NCI-H2029 (cell line): ENCODE measurements around the gene METTL16.

Source experiments
- DNase-seq: peaks from one replicate; lab custom pipeline; 2025; lab: John Stamatoyannopoulos, UW

METTL16 gene

GRCh38 chr17:2380950-2381649 is 130.6 kb downstream of the METTL16 start:
- no peak for DNase-seq

GRCh38 chr17:2380226-2380922 is 131.3 kb downstream of the METTL16 start:
- DNase-seq, result no peak

- no peak for DNase-seq
Observed at GRCh38 chr17:2379489-2380225, 132.0 kb downstream of the METTL16 start.

GRCh38 chr17:2378905-2379304 is 132.8 kb downstream of the METTL16 start:
- DNase-seq, result no peak

- no peak for DNase-seq
Observed at GRCh38 chr17:2377659-2378058, 134.0 kb downstream of the METTL16 start.

GRCh38 chr17:2376107-2376506 is 135.6 kb downstream of the METTL16 start:
- no peak for DNase-seq

GRCh38 chr17:2375406-2375805 is 136.3 kb downstream of the METTL16 start:
- DNase-seq, result no peak

GRCh38 chr17:2374549-2375285 is 137.0 kb downstream of the METTL16 start:
- no peak for DNase-seq

- no peak for DNase-seq
Observed at GRCh38 chr17:2373179-2373578, 138.5 kb downstream of the METTL16 start.

GRCh38 chr17:2372681-2373080 is 139.0 kb downstream of the METTL16 start:
- DNase-seq, result no peak

- DNase-seq, result no peak
Observed at GRCh38 chr17:2372180-2372579, 139.5 kb downstream of the METTL16 start.

- DNase-seq, result no peak
Observed at GRCh38 chr17:2371183-2372130, 140.2 kb downstream of the METTL16 start.

GRCh38 chr17:2370211-2370589 is 141.5 kb downstream of the METTL16 start:
- no peak for DNase-seq

- no peak for DNase-seq
Observed at GRCh38 chr17:2369551-2370210, 142.0 kb downstream of the METTL16 start.

- no peak for DNase-seq
Observed at GRCh38 chr17:2369039-2369438, 142.6 kb downstream of the METTL16 start.

GRCh38 chr17:2368359-2368758 is 143.3 kb downstream of the METTL16 start:
- DNase-seq, result no peak

GRCh38 chr17:2366747-2367494 is 144.8 kb downstream of the METTL16 start:
- no peak for DNase-seq
